Stimulated activated naive CD4-positive, alpha-beta T cell treated with Interleukin-2 at 50 U/mL for 16 hours (primary cell): ENCODE results near the gene SLC2A8.

Experiments used
- DNase-seq: peaks from one replicate; lab custom pipeline; 2025; lab: John Stamatoyannopoulos, UW

The SLC2A8 gene

GRCh38 chr9:127382541-127382940 lies 14.4 kb upstream of the SLC2A8 start:
- DNase-seq = no peak

- no peak for DNase-seq
These were observed 12.8 kb upstream of the SLC2A8 start for GRCh38 chr9:127384016-127384730.

- no peak for DNase-seq
These were observed 12.1 kb upstream of the SLC2A8 start for GRCh38 chr9:127384901-127385300.

- no peak for DNase-seq
These were observed 10.7 kb upstream of the SLC2A8 start for GRCh38 chr9:127386249-127386648.

- no peak for DNase-seq
These were observed 10.0 kb upstream of the SLC2A8 start for GRCh38 chr9:127386981-127387380.

- peak; percentile 83 for DNase-seq
These were observed 8.7 kb upstream of the SLC2A8 start for GRCh38 chr9:127388037-127388855.

- DNase-seq = peak; percentile 5
These were observed 8.1 kb upstream of the SLC2A8 start for GRCh38 chr9:127388856-127389238.

- no peak for DNase-seq
These were observed 7.4 kb upstream of the SLC2A8 start for GRCh38 chr9:127389381-127390247.

GRCh38 chr9:127390248-127390545 lies 6.8 kb upstream of the SLC2A8 start:
- DNase-seq = no peak

- DNase-seq = no peak
These were observed 6.4 kb upstream of the SLC2A8 start for GRCh38 chr9:127390563-127390962.

- DNase-seq = no peak
These were observed 4.8 kb upstream of the SLC2A8 start for GRCh38 chr9:127392166-127392565.

GRCh38 chr9:127392976-127393375 lies 4.0 kb upstream of the SLC2A8 start:
- DNase-seq = no peak

- no peak for DNase-seq
These were observed 3.3 kb upstream of the SLC2A8 start for GRCh38 chr9:127393645-127394044.

- no peak for DNase-seq
These were observed 1.3 kb upstream of the SLC2A8 start for GRCh38 chr9:127395497-127396252.

GRCh38 chr9:127396253-127396807 lies 639 bp upstream of the SLC2A8 start:
- DNase-seq = no peak

- peak; percentile 8 for DNase-seq
These were observed 791 bp downstream of the SLC2A8 start for GRCh38 chr9:127397646-127398274.

GRCh38 chr9:127398275-127398647 lies 1.3 kb downstream of the SLC2A8 start:
- no peak for DNase-seq

GRCh38 chr9:127398715-127399400 lies 1.9 kb downstream of the SLC2A8 start:
- no peak for DNase-seq

GRCh38 chr9:127399736-127400269 lies 2.8 kb downstream of the SLC2A8 start:
- no peak for DNase-seq

GRCh38 chr9:127402401-127403090 lies 5.6 kb downstream of the SLC2A8 start:
- no peak for DNase-seq
